Keratinocyte (primary cell): Measurements from ENCODE around the gene CPPED1.

Experiments used
- CTCF ChIP-seq, 3 experiments: IDR thresholded peaks in 1 of 3; conservative IDR thresholded peaks in 1 of 3; optimal IDR thresholded peaks in 1 of 3; 2 replicates in 2 of 3; 3 replicates in 1 of 3; pipeline versions ENCODE3 to v1.5.1; 2011; ENCODE audit warnings: low read length in 3 of 3, mild to moderate bottlenecking in 3 of 3, moderate library complexity in 2 of 3, control low read depth in 1 of 3, inconsistent platforms in 1 of 3; ENCODE audit not compliant: insufficient read depth in 2 of 3; ENCODE audit errors: extremely low read depth in 1 of 3
- EZH2 ChIP-seq: IDR thresholded peaks from one replicate; pipeline ENCODE4 v1.6.1; 2012; ENCODE audit warnings: inconsistent platforms, mild to moderate bottlenecking, low read length, moderate library complexity

GRCh38 chr16:12719972-12720371, 83.7 kb downstream of the CPPED1 start:
- TF ChIP-seq CTCF (optimal IDR thresholded peaks at IDR 0.05 in 1 of 3, IDR thresholded peaks at IDR 0.05 in 1 of 3, conservative IDR thresholded peaks at IDR 0.05 in 1 of 3; ENCODE audit: extremely low read depth in 1 of 3, insufficient read depth in 2 of 3, low read length in 3 of 3) (no peak), EZH2 (no peak)
